Stimulated activated CD4-positive, alpha-beta T cell treated with anti-CD3 and anti-CD28 coated beads, TNF-alpha, amount 100 ng/mL, for 24 hours (primary cell): ENCODE data around the gene IFFO2.

Experiments used
- DNase-seq, 3 experiments: peaks; one replicate each; pipeline ENCODE4 v3.0.0-alpha.2; 2020; ENCODE audit warnings: low read depth in 3 of 3

The IFFO2 gene

GRCh38 chr1:18956193-18957135, at the start of gene IFFO2:
Gene IFFO2 (minus strand): TSS chr1:18956676. CDS start chr1:18956332, 344 bp downstream.
- peak; percentile 97 to 99 (median 98) for DNase-seq

DNA sequence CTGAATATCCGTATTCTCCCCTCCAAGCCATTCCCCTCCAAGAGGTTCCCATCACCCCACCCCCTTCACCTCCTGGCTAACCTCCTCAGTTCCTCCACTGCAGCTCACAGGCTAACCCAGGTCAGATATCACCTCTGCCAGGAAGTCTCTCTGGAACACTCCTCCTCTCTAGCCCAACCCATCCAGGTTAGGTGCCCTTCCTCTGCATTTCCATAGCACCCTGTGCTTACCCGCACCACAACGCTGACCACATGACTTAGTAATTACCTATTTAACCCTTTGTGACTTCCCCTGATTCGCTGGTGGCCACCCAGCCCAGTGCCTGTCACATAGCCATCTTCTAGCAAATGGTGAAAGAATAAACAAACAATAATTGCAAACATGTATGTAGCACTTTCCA, 49.5 kb upstream of the IFFO2 start:
- DNase-seq = no peak

GRCh38 chr1:19003371-19004290, 47.2 kb upstream of the IFFO2 start:
- no peak for DNase-seq

- no peak for DNase-seq
Observed at GRCh38 chr1:19000065-19000464, 43.6 kb upstream of the IFFO2 start.

- DNase-seq = no peak
Observed at GRCh38 chr1:18999359-18999758, 42.9 kb upstream of the IFFO2 start.

DNA sequence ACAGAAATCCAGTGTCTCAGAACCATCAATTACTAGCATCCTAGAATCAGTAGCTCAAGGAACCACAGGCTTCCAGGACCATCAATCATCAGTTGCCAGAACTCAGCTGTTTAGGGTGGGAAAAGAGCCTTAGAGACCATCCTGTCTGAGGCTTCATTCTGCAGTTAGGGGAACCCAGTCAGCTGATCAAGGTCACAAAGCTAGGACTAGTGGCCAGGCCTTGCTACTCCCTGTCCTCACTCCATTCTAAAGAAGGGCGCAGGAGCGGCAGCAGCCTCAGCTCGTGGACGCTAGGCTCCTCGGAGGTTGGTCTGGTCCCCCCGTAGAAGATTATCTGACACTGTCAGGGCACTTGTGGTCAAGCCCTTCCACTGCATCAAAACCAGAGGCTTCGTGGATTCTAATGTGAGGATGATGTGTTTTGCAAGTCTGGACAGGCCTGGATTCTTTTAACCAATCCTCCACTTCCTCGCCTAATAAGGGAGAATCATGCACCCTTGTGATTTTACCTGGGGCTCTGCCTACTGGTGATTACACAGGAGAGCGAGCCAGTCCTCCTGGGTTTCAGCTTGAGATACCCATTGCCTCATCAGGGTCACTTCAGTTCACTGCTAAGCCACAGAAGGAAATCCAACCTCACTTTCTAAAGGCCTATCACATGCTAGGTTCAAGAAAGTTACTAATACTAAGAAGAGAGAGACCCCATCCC, 41.7 kb upstream of the IFFO2 start:
- no peak for DNase-seq

GRCh38 chr1:18997508-18997907, 41.0 kb upstream of the IFFO2 start:
- DNase-seq = no peak

DNA sequence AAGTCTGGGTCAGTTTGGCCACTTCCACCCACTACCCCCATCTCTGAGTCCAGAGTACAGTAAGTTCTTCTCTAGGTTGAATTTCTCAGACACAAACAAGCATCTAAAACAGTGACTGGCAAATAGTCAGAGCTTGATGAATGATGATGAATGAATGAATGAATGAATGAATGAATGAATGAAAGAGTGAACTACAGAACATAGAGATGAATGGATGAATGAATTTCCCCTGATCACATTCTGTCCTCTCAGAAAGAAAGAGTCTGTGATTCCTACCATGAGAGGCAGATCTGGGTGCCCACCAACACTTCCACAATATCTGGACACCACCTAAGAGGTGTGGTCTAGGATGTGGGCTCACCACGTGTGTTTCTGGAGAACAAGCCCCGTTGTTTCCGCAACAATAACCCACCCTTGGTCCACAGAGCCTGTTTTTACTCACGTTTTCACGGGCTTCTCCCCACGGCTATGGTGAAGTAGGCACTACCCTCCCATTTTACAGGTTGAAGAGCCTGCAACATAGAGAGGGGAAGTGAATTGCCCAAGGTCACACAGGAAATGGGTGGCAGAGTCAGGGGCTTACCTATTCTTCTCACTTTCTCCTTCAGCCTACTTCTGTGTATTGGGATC, 40.2 kb upstream of the IFFO2 start:
- DNase-seq = no peak

DNA sequence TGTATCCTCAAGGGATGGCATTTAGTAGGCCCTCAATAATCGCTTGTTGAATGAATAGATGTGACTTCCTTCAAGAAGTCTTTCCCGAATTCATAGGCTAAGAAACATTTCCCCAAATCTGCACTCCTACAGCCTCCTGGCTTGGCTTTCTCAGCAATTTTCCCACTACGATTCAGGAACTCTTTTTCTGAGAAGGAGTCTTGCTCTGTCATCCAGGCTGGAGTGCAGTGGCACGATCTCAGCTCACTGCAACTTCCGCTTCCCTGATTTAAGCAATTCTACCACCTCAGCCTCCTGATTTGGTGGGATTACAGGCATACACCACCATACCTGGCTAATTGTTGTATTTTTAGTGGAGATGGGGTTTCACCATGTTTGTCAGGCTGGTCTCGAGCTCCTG, 37.9 kb upstream of the IFFO2 start:
- no peak for DNase-seq

- DNase-seq = no peak
Observed at GRCh38 chr1:18992646-18993045, 36.2 kb upstream of the IFFO2 start.

GRCh38 chr1:18991585-18991984, 35.1 kb upstream of the IFFO2 start:
- DNase-seq = no peak

- DNase-seq = no peak
Observed at GRCh38 chr1:18989896-18990295, 33.4 kb upstream of the IFFO2 start.

- DNase-seq = no peak
Observed at GRCh38 chr1:18989176-18989799, 32.8 kb upstream of the IFFO2 start.

GRCh38 chr1:18981242-18981641, 24.8 kb upstream of the IFFO2 start:
- no peak for DNase-seq

- DNase-seq = no peak
Observed at GRCh38 chr1:18978706-18979105, 22.2 kb upstream of the IFFO2 start.

DNA sequence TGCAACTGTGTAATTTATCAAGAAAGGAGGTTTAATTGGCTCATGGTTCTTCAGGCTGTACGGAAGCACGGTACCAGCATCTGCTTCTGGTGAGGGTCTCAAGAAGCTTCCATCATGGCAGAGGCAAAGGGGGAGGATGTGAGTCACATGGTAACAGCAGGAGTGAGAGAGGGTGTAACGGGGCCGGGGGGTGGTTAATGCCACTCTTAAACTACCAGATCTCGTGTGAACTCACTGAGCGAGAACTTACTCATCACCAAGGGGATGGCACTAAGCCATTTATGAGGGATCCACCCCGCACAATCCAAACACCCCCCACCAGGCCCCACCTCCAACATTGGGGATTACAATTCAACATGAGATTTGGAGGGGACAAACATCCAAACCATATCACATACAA, 21.0 kb upstream of the IFFO2 start:
- no peak for DNase-seq

DNA sequence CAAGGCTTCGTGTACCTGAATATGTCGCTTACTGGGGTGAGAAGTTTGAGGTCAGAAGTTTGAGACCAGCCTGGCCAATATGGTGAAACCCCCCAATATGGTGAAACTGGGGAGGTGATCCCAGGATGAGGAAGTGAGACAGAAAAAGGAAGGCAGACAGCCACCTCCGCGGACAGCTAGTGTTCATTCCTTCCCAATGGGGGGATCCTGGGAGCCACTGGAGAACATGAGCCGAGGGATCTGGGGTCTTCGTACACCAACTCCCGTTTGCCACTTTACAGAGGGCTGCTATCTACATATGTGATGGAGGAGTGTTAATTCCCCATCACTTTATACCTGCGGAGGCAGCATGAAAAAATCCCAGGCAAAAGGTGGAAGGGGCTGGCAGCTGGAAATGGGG, 19.6 kb upstream of the IFFO2 start:
- DNase-seq = no peak

DNA sequence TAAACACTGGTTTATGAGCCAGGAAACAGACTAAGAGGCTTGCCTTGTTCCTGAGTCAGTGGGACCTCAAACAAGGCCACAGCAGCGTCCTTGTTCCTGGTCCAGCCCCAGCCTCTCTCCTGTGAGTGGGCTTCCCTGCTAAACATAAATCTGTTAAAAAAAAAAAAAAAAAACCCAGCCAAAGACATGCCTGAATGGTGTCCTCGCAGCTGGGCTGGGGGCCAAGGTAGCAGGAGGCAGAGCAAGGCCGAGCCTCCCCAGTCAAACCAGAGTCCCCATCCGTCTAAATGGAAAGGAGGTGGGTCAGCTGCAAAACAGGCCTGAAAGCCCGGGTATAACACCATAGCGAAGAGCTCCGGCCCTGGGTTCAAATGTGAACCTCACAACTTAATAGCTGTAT, 18.1 kb upstream of the IFFO2 start:
- no peak for DNase-seq

DNA sequence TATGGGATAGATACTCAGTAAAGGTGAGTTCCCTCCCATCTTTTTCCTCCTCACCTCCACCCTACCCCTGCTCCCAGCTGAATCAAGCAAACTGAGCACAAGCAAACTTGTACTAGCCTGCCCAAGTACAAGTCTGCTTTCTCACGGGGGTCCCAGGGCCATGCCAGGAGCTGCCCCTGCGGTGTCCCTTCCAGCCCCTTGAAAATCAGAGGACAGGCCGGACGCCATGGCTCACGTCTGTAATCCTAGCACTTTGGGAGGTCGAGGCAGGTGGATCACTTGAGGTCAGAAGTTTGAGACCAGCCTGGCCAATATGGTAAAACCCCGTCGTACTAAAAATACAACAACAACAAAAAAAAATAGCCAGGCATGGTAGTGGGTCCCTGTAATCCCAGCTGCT, 17.5 kb upstream of the IFFO2 start:
- no peak for DNase-seq

GRCh38 chr1:18973446-18973955, 17.0 kb upstream of the IFFO2 start:
- DNase-seq = no peak

DNA sequence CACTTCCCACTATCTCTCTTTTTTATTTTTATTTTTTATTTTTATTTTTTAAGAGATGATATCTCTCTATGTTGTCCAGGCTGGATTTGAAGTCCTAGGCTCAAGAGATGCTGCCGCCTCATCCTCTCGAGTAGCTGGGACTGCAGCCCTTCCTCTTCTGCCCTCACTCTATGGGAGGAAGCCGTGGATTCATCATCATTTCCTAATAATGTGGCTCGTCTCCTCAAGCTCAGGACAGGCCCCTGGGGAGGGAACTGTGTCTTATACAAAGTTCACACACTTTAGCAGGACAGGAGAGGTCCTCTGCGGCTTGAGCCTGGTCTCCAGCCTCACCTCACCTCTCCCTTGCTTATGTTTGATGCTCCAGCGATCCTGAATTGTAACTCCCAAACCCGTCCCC, 16.5 kb upstream of the IFFO2 start:
- no peak for DNase-seq
